ENCODE results near the gene M6PR.

The M6PR gene

GRCh38 chr12:8989413-8989812 lies 40.0 kb upstream of the M6PR start, which contains the start of gene KLRG1:
Gene KLRG1, plus strand, starts transcription at chr12:8989546. Its CDS starts 90 bp downstream, at chr12:8989636.
- Mint-ChIP-seq H3K9me3 (no peaks in the 10 kb centered on the region), H3K27me3 (ENCODE audit: low read depth, poor library complexity) (no peaks in the 10 kb centered on the region), H3K27ac (no peak within 1 kb of the TSS), H3K36me3 (ENCODE audit: low read depth) (no peaks in the 10 kb centered on the region), H3K4me3 (no peak within 1 kb of the TSS), H3K4me1 (no peaks in the 10 kb centered on the region)
- DNase-seq: no peak
- TF ChIP-seq, protein P1, sequence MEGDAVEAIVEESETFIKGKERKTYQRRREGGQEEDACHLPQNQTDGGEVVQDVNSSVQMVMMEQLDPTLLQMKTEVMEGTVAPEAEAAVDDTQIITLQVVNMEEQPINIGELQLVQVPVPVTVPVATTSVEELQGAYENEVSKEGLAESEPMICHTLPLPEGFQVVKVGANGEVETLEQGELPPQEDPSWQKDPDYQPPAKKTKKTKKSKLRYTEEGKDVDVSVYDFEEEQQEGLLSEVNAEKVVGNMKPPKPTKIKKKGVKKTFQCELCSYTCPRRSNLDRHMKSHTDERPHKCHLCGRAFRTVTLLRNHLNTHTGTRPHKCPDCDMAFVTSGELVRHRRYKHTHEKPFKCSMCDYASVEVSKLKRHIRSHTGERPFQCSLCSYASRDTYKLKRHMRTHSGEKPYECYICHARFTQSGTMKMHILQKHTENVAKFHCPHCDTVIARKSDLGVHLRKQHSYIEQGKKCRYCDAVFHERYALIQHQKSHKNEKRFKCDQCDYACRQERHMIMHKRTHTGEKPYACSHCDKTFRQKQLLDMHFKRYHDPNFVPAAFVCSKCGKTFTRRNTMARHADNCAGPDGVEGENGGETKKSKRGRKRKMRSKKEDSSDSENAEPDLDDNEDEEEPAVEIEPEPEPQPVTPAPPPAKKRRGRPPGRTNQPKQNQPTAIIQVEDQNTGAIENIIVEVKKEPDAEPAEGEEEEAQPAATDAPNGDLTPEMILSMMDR (IDR thresholded peaks at IDR 0.05): no peak

DNA sequence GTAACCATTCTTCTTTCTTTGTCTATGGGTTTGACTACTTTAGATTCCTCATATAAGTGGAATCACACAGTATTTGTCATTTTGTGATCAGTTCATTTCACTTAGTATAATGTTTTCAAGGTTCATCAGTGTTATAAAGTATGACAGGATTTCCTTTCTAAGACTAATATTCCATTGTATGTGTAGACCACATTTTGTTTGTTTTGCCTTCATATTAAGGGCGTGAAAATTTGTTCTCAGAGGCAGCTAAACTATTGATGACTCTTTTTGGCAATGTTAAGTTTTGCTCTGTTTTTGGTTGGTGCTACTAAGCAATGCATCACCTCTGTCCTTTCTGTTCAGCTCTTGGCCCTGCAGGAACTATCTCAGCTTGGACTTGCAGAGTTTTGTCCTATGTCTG lies 38.2 kb upstream of the M6PR start:
- no peak overlapping the region for H3K27ac Mint-ChIP-seq
- H3K4me1 Mint-ChIP-seq: no peaks in the 10 kb centered on the region
- no peak for DNase-seq
- TF ChIP-seq, protein P1 (IDR thresholded peaks at IDR 0.05): no peak
- no peaks in the 10 kb centered on the region for H3K27me3 Mint-ChIP-seq (ENCODE audit: low read depth, poor library complexity)
- no peaks in the 10 kb centered on the region for H3K9me3 Mint-ChIP-seq
- no peak overlapping the region for H3K4me3 Mint-ChIP-seq
- no peaks in the 10 kb centered on the region for H3K36me3 Mint-ChIP-seq (ENCODE audit: low read depth)

GRCh38 chr12:8987163-8987562 lies 37.7 kb upstream of the M6PR start:
- Mint-ChIP-seq H3K4me3 (no peak overlapping the region), H3K9me3 (no peaks in the 10 kb centered on the region), H3K36me3 (ENCODE audit: low read depth) (no peaks in the 10 kb centered on the region), H3K27me3 (ENCODE audit: low read depth, poor library complexity) (no peaks in the 10 kb centered on the region), H3K27ac (no peak overlapping the region), H3K4me1 (no peaks in the 10 kb centered on the region)
- DNase-seq: no peak
- TF ChIP-seq, protein P1 (IDR thresholded peaks at IDR 0.05): no peak

GRCh38 chr12:8985213-8985754 lies 35.8 kb upstream of the M6PR start:
- no peaks in the 10 kb centered on the region for H3K4me1 Mint-ChIP-seq
- peaks cover 4% of the 10 kb centered on the region for H3K27me3 Mint-ChIP-seq (ENCODE audit: low read depth, poor library complexity)
- peaks cover 2% of the 10 kb centered on the region for H3K9me3 Mint-ChIP-seq
- H3K36me3 Mint-ChIP-seq (ENCODE audit: low read depth): peaks cover 2% of the 10 kb centered on the region
- TF ChIP-seq, protein P1 (IDR thresholded peaks at IDR 0.05): no peak
- no peak for DNase-seq
- H3K27ac Mint-ChIP-seq: no peak overlapping the region
- H3K4me3 Mint-ChIP-seq: no peak overlapping the region

DNA sequence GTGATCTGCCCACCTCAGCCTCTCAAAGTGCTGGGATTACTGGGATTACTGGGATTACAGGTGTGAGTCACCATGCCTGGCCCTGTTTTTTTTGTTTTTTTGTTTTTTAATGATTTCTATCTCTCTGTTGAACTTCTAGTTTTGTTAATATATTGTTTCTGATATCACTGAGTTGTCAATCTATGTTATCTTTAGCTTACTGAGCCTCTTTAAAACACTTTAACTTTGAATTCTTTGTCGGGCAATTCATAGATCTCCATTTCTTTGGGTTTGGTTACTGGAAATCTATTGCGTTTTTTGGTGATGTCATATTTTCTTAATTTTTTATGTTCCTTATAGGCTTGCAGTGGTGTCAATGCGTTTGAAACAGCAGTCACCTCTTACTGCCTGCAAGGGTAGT lies 30.7 kb upstream of the M6PR start:
- Mint-ChIP-seq H3K4me1 (no peaks in the 10 kb centered on the region), H3K27me3 (ENCODE audit: low read depth, poor library complexity) (peaks cover 5% of the 10 kb centered on the region), H3K9me3 (peaks cover 39% of the 10 kb centered on the region), H3K36me3 (ENCODE audit: low read depth) (peaks cover 39% of the 10 kb centered on the region), H3K27ac (peak overlapping the region; percentile 20), H3K4me3 (no peak overlapping the region)
- TF ChIP-seq, protein P1 (IDR thresholded peaks at IDR 0.05): no peak
- no peak for DNase-seq

GRCh38 chr12:8970432-8970831 lies 21.0 kb upstream of the M6PR start:
- Mint-ChIP-seq H3K9me3 (peaks cover 73% of the 10 kb centered on the region), H3K4me1 (no peaks in the 10 kb centered on the region), H3K27me3 (ENCODE audit: low read depth, poor library complexity) (no peaks in the 10 kb centered on the region), H3K27ac (no peak overlapping the region), H3K36me3 (ENCODE audit: low read depth) (peaks cover 48% of the 10 kb centered on the region), H3K4me3 (no peak overlapping the region)
- TF ChIP-seq, protein P1 (IDR thresholded peaks at IDR 0.05): no peak
- no peak for DNase-seq
